HepG2 (cell line): ENCODE data around the gene ECE2. TPM values are rescaled to one million over a fixed set of nuclear protein-coding genes. Genes with fewer than 3 reads are reported as not detected.

ENCODE experiments used
- MLLT10 ChIP-seq: sonication (generic); formaldehyde crosslinking; IDR thresholded peaks from 2 replicates; pipeline ENCODE4 v1.4.0; 2020; ENCODE audit warnings: missing genetic modification reagents
- PAXIP1 ChIP-seq: sonication (generic); formaldehyde crosslinking; conservative IDR thresholded peaks from 2 replicates; pipeline ENCODE4 v1.4.0; 2020; ENCODE audit warnings: mild to moderate bottlenecking, missing genetic modification reagents, moderate library complexity
- PHB2 ChIP-seq: fragments of 450-650 bp; IDR thresholded peaks from 2 replicates; pipeline ENCODE4 v1.6.1; 2018; ENCODE audit not compliant: partially characterized antibody
- PHF20 ChIP-seq: sonication (generic); formaldehyde crosslinking; IDR thresholded peaks from 2 replicates; pipeline ENCODE4 v1.5.0; 2020; ENCODE audit warnings: mild to moderate bottlenecking, missing genetic modification reagents
- PITX1 ChIP-seq: sonication (generic); formaldehyde crosslinking; IDR thresholded peaks from 2 replicates; pipeline ENCODE4 v1.5.1; 2020; ENCODE audit warnings: mild to moderate bottlenecking, missing genetic modification reagents
- SALL2 ChIP-seq: sonication (generic); formaldehyde crosslinking; IDR thresholded peaks from 2 replicates; pipeline ENCODE4 v1.8.1; 2023; ENCODE audit warnings: mild to moderate bottlenecking, missing genetic modification reagents, inconsistent platforms
- ZBED4 ChIP-seq: sonication (generic); formaldehyde crosslinking; IDR thresholded peaks from 2 replicates; pipeline ENCODE4 v1.4.0; 2020; ENCODE audit warnings: missing genetic modification reagents, borderline replicate concordance
- ZFP91 ChIP-seq: sonication (generic); formaldehyde crosslinking; IDR thresholded peaks from 2 replicates; pipeline ENCODE4 v1.9.0; 2022; ENCODE audit warnings: missing genetic modification reagents, mild to moderate bottlenecking, borderline replicate concordance
- ZMYM2 ChIP-seq: sonication (generic); formaldehyde crosslinking; IDR thresholded peaks from 2 replicates; pipeline ENCODE4 v1.8.0; 2022; ENCODE audit warnings: mild to moderate bottlenecking, missing genetic modification reagents
- ZNF761 ChIP-seq: sonication (generic); formaldehyde crosslinking; conservative IDR thresholded peaks from 2 replicates; pipeline ENCODE4 v1.4.0; 2020; ENCODE audit warnings: mild to moderate bottlenecking, missing genetic modification reagents
- polyA plus RNA-seq, 8 experiments: library from polyadenylated mRNA; depleted of rRNA in 3 of 8; stranded (reverse) in 7 of 8; unstranded in 1 of 8; fragments of >200 nt; fragmentation: Illumina TruSeq in 4 of 8; extraction: Trizol in 4 of 8; gene quantifications; 2 replicates each; pipeline versions ENCODE4 v1.2.1 to v1.2.3, GENCODE V29; 2011 to 2016; ENCODE audit warnings: low read depth in 4 of 8, missing spikeins in 1 of 8, mixed read lengths in 1 of 8; ENCODE audit not compliant: insufficient read depth in 1 of 8
- total RNA-seq, 5 experiments: library from RNA; depleted of rRNA; stranded (reverse); fragments of >200 nt; fragmentation: Illumina TruSeq; extraction: Trizol; gene quantifications; 2 replicates each; pipeline ENCODE4 v1.2.3, GENCODE V29; 2016; ENCODE audit warnings: low read depth in 1 of 5
- TF ChIP-seq, protein P1 (sequence below): IDR thresholded peaks from 2 replicates; pipeline ENCODE4 v1.4.0; 2020; ENCODE audit warnings: mild to moderate bottlenecking, missing genetic modification reagents
- TF ChIP-seq, protein P2 (sequence below): sonication (generic); formaldehyde crosslinking; IDR thresholded peaks from 2 replicates; pipeline ENCODE4 v1.5.0; 2020; ENCODE audit warnings: mild to moderate bottlenecking, missing genetic modification reagents

ECE2 gene
- total and polyA plus RNA-seq, 2 of the 13 experiments (the other 11 are each of a cell fraction or from before 2014, with no cell fraction given) = not detected

GRCh38 chr3:184248454-184249411, 27.1 kb upstream of the ECE2 start, which contains the start of gene ALG3 (continued):
- TF ChIP-seq ZBED4 (CRISPR knock-in tag) = peak; percentile 99
- no peak; the same call in none of the 2 replicates for TF ChIP-seq PITX1 (CRISPR knock-in tag)
- TF ChIP-seq, protein P1, sequence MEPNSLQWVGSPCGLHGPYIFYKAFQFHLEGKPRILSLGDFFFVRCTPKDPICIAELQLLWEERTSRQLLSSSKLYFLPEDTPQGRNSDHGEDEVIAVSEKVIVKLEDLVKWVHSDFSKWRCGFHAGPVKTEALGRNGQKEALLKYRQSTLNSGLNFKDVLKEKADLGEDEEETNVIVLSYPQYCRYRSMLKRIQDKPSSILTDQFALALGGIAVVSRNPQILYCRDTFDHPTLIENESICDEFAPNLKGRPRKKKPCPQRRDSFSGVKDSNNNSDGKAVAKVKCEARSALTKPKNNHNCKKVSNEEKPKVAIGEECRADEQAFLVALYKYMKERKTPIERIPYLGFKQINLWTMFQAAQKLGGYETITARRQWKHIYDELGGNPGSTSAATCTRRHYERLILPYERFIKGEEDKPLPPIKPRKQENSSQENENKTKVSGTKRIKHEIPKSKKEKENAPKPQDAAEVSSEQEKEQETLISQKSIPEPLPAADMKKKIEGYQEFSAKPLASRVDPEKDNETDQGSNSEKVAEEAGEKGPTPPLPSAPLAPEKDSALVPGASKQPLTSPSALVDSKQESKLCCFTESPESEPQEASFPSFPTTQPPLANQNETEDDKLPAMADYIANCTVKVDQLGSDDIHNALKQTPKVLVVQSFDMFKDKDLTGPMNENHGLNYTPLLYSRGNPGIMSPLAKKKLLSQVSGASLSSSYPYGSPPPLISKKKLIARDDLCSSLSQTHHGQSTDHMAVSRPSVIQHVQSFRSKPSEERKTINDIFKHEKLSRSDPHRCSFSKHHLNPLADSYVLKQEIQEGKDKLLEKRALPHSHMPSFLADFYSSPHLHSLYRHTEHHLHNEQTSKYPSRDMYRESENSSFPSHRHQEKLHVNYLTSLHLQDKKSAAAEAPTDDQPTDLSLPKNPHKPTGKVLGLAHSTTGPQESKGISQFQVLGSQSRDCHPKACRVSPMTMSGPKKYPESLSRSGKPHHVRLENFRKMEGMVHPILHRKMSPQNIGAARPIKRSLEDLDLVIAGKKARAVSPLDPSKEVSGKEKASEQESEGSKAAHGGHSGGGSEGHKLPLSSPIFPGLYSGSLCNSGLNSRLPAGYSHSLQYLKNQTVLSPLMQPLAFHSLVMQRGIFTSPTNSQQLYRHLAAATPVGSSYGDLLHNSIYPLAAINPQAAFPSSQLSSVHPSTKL = peak; percentile 52
- TF ChIP-seq MLLT10 (CRISPR knock-in tag) = no peak
- 0 out of 2 replicates have a peak, but pooled peaks have one; percentile 60 for TF ChIP-seq SALL2 (CRISPR knock-in tag)
- TF ChIP-seq ZFP91 (CRISPR knock-in tag) = peak; percentile 89
- TF ChIP-seq PAXIP1 = no peak
- TF ChIP-seq, protein P2, sequence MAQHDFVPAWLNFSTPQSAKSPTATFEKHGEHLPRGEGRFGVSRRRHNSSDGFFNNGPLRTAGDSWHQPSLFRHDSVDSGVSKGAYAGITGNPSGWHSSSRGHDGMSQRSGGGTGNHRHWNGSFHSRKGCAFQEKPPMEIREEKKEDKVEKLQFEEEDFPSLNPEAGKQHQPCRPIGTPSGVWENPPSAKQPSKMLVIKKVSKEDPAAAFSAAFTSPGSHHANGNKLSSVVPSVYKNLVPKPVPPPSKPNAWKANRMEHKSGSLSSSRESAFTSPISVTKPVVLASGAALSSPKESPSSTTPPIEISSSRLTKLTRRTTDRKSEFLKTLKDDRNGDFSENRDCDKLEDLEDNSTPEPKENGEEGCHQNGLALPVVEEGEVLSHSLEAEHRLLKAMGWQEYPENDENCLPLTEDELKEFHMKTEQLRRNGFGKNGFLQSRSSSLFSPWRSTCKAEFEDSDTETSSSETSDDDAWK (CRISPR knock-in tag) = no peak
- 0 out of 2 replicates have a peak, but pooled peaks have one; percentile 8 for TF ChIP-seq ZMYM2 (CRISPR knock-in tag)
- TF ChIP-seq ZNF761 (CRISPR knock-in tag) = 0 out of 2 replicates have a peak, but pooled peaks have one; percentile 53
- TF ChIP-seq PHB2 = no peak
- TF ChIP-seq PHF20 (CRISPR knock-in tag) = peak; percentile 82
